Neural progenitor cell (in vitro differentiated cells): Measurements from ENCODE around the gene CACTIN. TPM values are rescaled to one million over a fixed set of nuclear protein-coding genes. Genes with fewer than 3 reads are reported as not detected.

Experiments used
- DNase-seq: peaks from one replicate; pipeline ENCODE4 v3.0.0-alpha.2; 2016; ENCODE audit warnings: low spot score
- H2AFZ ChIP-seq: fragments of 200-600 bp; sonication (generic); replicated peaks from 2 replicates; pipeline ENCODE4 v1.6.1; 2016; ENCODE audit warnings: antibody characterized with exemption
- H3F3A ChIP-seq: fragments of 200-600 bp; sonication (generic); 2 replicates; pipeline ENCODE4 v1.6.1; 2016; ENCODE audit warnings: antibody characterized with exemption, low read depth
- H3K27ac ChIP-seq: fragments of 200-600 bp; sonication (generic); 2 replicates; pipeline ENCODE4 v1.5.1; 2016; ENCODE audit warnings: mild to moderate bottlenecking
- H3K27me3 ChIP-seq: fragments of 200-600 bp; sonication (generic); 2 replicates; pipeline ENCODE4 v1.6.1; 2016; ENCODE audit warnings: mild to moderate bottlenecking, moderate library complexity
- H3K36me3 ChIP-seq: fragments of 200-600 bp; sonication (generic); 2 replicates; pipeline ENCODE4 v1.5.1; 2016
- H3K4me1 ChIP-seq: fragments of 200-600 bp; sonication (generic); 2 replicates; pipeline ENCODE4 v1.6.1; 2016; ENCODE audit warnings: mixed run types
- H3K4me2 ChIP-seq: fragments of 200-600 bp; sonication (generic); 2 replicates; pipeline ENCODE4 v1.6.1; 2016
- H3K4me3 ChIP-seq: fragments of 200-600 bp; sonication (generic); 2 replicates; pipeline ENCODE4 v1.5.1; 2016
- H3K79me2 ChIP-seq: fragments of 200-600 bp; sonication (generic); 2 replicates; pipeline ENCODE4 v1.6.1; 2016; ENCODE audit warnings: low read depth
- H3K9ac ChIP-seq: fragments of 200-600 bp; sonication (generic); 2 replicates; pipeline ENCODE4 v1.6.1; 2016
- H3K9me3 ChIP-seq: fragments of 200-600 bp; sonication (generic); 2 replicates; pipeline ENCODE4 v1.5.1; 2016; ENCODE audit warnings: low read depth
- H4K20me1 ChIP-seq: fragments of 200-600 bp; sonication (generic); 2 replicates; pipeline ENCODE4 v1.6.1; 2016; ENCODE audit warnings: low read depth
- H3K27ac Mint-ChIP-seq: 3 replicates; pipeline ENCODE4 v1.8.0; 2021; ENCODE audit warnings: mixed read lengths
- H3K27me3 Mint-ChIP-seq: 2 replicates; pipeline ENCODE4 v1.8.0; 2022; ENCODE audit warnings: low read depth, mild to moderate bottlenecking, inconsistent platforms, moderate library complexity, mixed read lengths; ENCODE audit not compliant: insufficient read depth
- H3K36me3 Mint-ChIP-seq: 3 replicates; pipeline ENCODE4 v1.8.0; 2021; ENCODE audit warnings: mixed read lengths
- H3K4me1 Mint-ChIP-seq: 3 replicates; pipeline ENCODE4 v1.8.0; 2021; ENCODE audit warnings: mixed read lengths
- H3K4me3 Mint-ChIP-seq: 3 replicates; pipeline ENCODE4 v1.8.0; 2021; ENCODE audit warnings: mild to moderate bottlenecking, moderate library complexity, mixed read lengths
- H3K9me3 Mint-ChIP-seq: 3 replicates; pipeline ENCODE4 v1.8.0; 2020; ENCODE audit warnings: mixed read lengths
- CTCF ChIP-seq: fragments of 200-600 bp; sonication (generic); IDR thresholded peaks from 2 replicates; pipeline ENCODE4 v1.5.1; 2017; ENCODE audit warnings: antibody characterized with exemption, mild to moderate bottlenecking
- EZH2 ChIP-seq: fragments of 200-600 bp; sonication (generic); IDR thresholded peaks from 2 replicates; pipeline ENCODE4 v1.6.1; 2017; ENCODE audit warnings: antibody characterized with exemption, mild to moderate bottlenecking, moderate library complexity
- EZH2phosphoT487 ChIP-seq: fragments of 200-600 bp; sonication (generic); IDR thresholded peaks from 2 replicates; pipeline ENCODE4 v1.6.1; 2017; ENCODE audit warnings: antibody characterized with exemption
- total RNA-seq: library from RNA; depleted of rRNA; stranded (reverse); fragments of >200 nt; gene quantifications from 2 replicates; pipeline ENCODE4 v1.2.3, GENCODE V29; 2015; ENCODE audit warnings: low replicate concordance

The CACTIN gene
- total RNA-seq, 1 donor from 2014 or later, result 6.0 TPM

GRCh38 chr19:3573162-3573857 is 53.3 kb downstream of the CACTIN start:
- Histone ChIP-seq H3K27me3 (peaks cover 38% of the 10 kb centered on the region), H3K27ac (no peak overlapping the region), H3F3A (peaks cover 41% of the 10 kb centered on the region), H3K9ac (peak overlapping the region; percentile 82), H3K4me2 (peak overlapping the region; percentile 93), H2AFZ (no peak overlapping the region), H3K36me3 (no peaks in the 10 kb centered on the region), H4K20me1 (peaks cover 51% of the 10 kb centered on the region), H3K9me3 (no peaks in the 10 kb centered on the region), H3K4me1 (peaks cover 15% of the 10 kb centered on the region), H3K4me3 (peak overlapping the region; percentile 95), H3K79me2 (peaks cover 6% of the 10 kb centered on the region)
- Mint-ChIP-seq H3K36me3 (peaks cover 7% of the 10 kb centered on the region), H3K4me1 (peaks cover 29% of the 10 kb centered on the region), H3K27ac (no peak overlapping the region), H3K9me3 (no peaks in the 10 kb centered on the region), H3K27me3 (peaks cover 9% of the 10 kb centered on the region), H3K4me3 (peak overlapping the region; percentile 88)
- DNase-seq, result peak; percentile 61
- TF ChIP-seq CTCF (no peak), EZH2phosphoT487 (no peak)

- peaks cover 15% of the 10 kb centered on the region for H3K4me1 ChIP-seq
- H3K4me2 ChIP-seq, result peak within 1 kb of the TSS; percentile 93
- H3K4me3 Mint-ChIP-seq, result peak within 1 kb of the TSS; percentile 89
- peak within 1 kb of the TSS; percentile 82 for H3K9ac ChIP-seq
- H3K79me2 ChIP-seq, result peaks cover 6% of the 10 kb centered on the region
- peaks cover 10% of the 10 kb centered on the region for H3K27me3 Mint-ChIP-seq
- peaks cover 46% of the 10 kb centered on the region for H4K20me1 ChIP-seq
- peak within 1 kb of the TSS; percentile 46 for H2AFZ ChIP-seq
- no peaks in the 10 kb centered on the region for H3K9me3 Mint-ChIP-seq
- DNase-seq, result no peak
- no peaks in the 10 kb centered on the region for H3K9me3 ChIP-seq
- H3K27ac Mint-ChIP-seq, result peak within 1 kb of the TSS; percentile 63
- TF ChIP-seq CTCF, result no peak
- TF ChIP-seq EZH2phosphoT487, result no peak
- TF ChIP-seq EZH2, result no peak
- H3K4me3 ChIP-seq, result peak within 1 kb of the TSS; percentile 95
- H3K27me3 ChIP-seq, result peaks cover 33% of the 10 kb centered on the region
- H3K27ac ChIP-seq, result no peak within 1 kb of the TSS
- no peaks in the 10 kb centered on the region for H3K36me3 ChIP-seq
- peaks cover 37% of the 10 kb centered on the region for H3F3A ChIP-seq
- peaks cover 7% of the 10 kb centered on the region for H3K36me3 Mint-ChIP-seq
- H3K4me1 Mint-ChIP-seq, result peaks cover 29% of the 10 kb centered on the region
These were observed 53.8 kb downstream of the CACTIN start, which contains the start of gene HMG20B for GRCh38 chr19:3572855-3573161. TSS of gene HMG20B (plus strand) at chr19:3572944. CDS start at chr19:3573310, 366 bp downstream.

- Histone ChIP-seq H3K9me3 (no peaks in the 10 kb centered on the region), H3K9ac (no peak overlapping the region), H3K4me3 (peak overlapping the region; percentile 95), H3K4me1 (peaks cover 15% of the 10 kb centered on the region), H3K36me3 (no peaks in the 10 kb centered on the region), H3K27me3 (peaks cover 27% of the 10 kb centered on the region), H3K4me2 (peak overlapping the region; percentile 80), H3F3A (peaks cover 36% of the 10 kb centered on the region), H4K20me1 (peaks cover 41% of the 10 kb centered on the region), H3K27ac (no peak overlapping the region), H3K79me2 (peaks cover 6% of the 10 kb centered on the region), H2AFZ (peak overlapping the region; percentile 46)
- H3K36me3 Mint-ChIP-seq, result peaks cover 7% of the 10 kb centered on the region
- peak; percentile 100 for DNase-seq
- peak overlapping the region; percentile 89 for H3K4me3 Mint-ChIP-seq
- no peaks in the 10 kb centered on the region for H3K9me3 Mint-ChIP-seq
- peaks cover 29% of the 10 kb centered on the region for H3K4me1 Mint-ChIP-seq
- H3K27me3 Mint-ChIP-seq, result peaks cover 10% of the 10 kb centered on the region
- TF ChIP-seq EZH2phosphoT487 (no peak), EZH2 (no peak), CTCF (no peak)
- peak overlapping the region; percentile 63 for H3K27ac Mint-ChIP-seq
These were observed 54.3 kb downstream of the CACTIN start for GRCh38 chr19:3572132-3572854.
